HL-60 (cell line): ENCODE results near the gene SUSD1.

Experiments used
- DNase-seq, 2 experiments: peaks; one replicate each; pipeline ENCODE4 v3.0.0-alpha.2; 2010 to 2020; ENCODE audit warnings: low read depth in 1 of 2, low spot score in 1 of 2
- H3K27ac ChIP-seq: fragments of 250-450 bp; sonication (Bioruptor Pico); replicated peaks from 2 replicates; pipeline ENCODE4 v1.5.1; 2020; ENCODE audit warnings: mild to moderate bottlenecking, moderate library complexity
- H3K27me3 ChIP-seq: fragments of 250-450 bp; sonication (Bioruptor Pico); 2 replicates; pipeline ENCODE4 v1.5.1; 2021; ENCODE audit warnings: mild to moderate bottlenecking, moderate library complexity; ENCODE audit not compliant: insufficient read depth, poor library complexity, severe bottlenecking
- H3K4me3 ChIP-seq: replicated peaks from 2 replicates; pipeline ENCODE4 v1.5.1; 2011; ENCODE audit warnings: mild to moderate bottlenecking, control low read depth, low read length; ENCODE audit not compliant: insufficient read depth
- CTCF ChIP-seq: IDR thresholded peaks from one replicate; pipeline ENCODE4 v1.5.1; 2011; ENCODE audit warnings: low read length, control low read depth, inconsistent platforms; ENCODE audit not compliant: insufficient read depth
- GABPA ChIP-seq: IDR thresholded peaks from 2 replicates; pipeline ENCODE4 v1.6.1; 2012; ENCODE audit warnings: low read depth
- POLR2AphosphoS5 ChIP-seq: IDR thresholded peaks from 2 replicates; pipeline ENCODE4 v1.6.1; 2012; ENCODE audit warnings: low read depth
- REST ChIP-seq: IDR thresholded peaks from 2 replicates; pipeline ENCODE4 v1.6.1; 2012; ENCODE audit warnings: low read depth; ENCODE audit not compliant: insufficient replicate concordance
- SPI1 ChIP-seq: IDR thresholded peaks from 2 replicates; pipeline ENCODE4 v1.6.1; 2012; ENCODE audit warnings: low read depth, mild to moderate bottlenecking, borderline replicate concordance

SUSD1 gene

GRCh38 chr9:112188884-112189283 is 13.8 kb upstream of the SUSD1 start:
- Histone ChIP-seq H3K27ac (no peak overlapping the region), H3K4me3 (no peak overlapping the region)
- TF ChIP-seq GABPA (no peak), CTCF (no peak), POLR2AphosphoS5 (no peak), REST (no peak)

GRCh38 chr9:112187404-112187803 is 12.3 kb upstream of the SUSD1 start:
- TF ChIP-seq CTCF (no peak), REST (no peak)
- no peaks in the 10 kb centered on the region for H3K27me3 ChIP-seq
- no peak for DNase-seq
- no peak overlapping the region for H3K27ac ChIP-seq
- no peak overlapping the region for H3K4me3 ChIP-seq

More at GRCh38 chr9:112188884-112189283, 13.8 kb upstream of the SUSD1 start:
- no peaks in the 10 kb centered on the region for H3K27me3 ChIP-seq
- no peak for DNase-seq

GRCh38 chr9:112186695-112187094 is 11.6 kb upstream of the SUSD1 start:
- H3K27me3 ChIP-seq = no peaks in the 10 kb centered on the region
- H3K4me3 ChIP-seq = no peak overlapping the region
- H3K27ac ChIP-seq = no peak overlapping the region
- TF ChIP-seq GABPA = no peak
- no peak for TF ChIP-seq CTCF
- no peak for TF ChIP-seq POLR2AphosphoS5
- TF ChIP-seq REST = no peak
- TF ChIP-seq SPI1 = no peak
- DNase-seq = no peak
